H9 (cell line): ENCODE results near the gene GTF2E1. TPM values are rescaled to one million over a fixed set of nuclear protein-coding genes. Genes with fewer than 3 reads are reported as not detected.
A peak's percentile ranks its signal among the peaks of the same experiment; 100 is the strongest.

ENCODE experiments used
- DNase-seq: peaks from one replicate; pipeline ENCODE4 v3.0.0-alpha.2; 2017
- H2AFZ ChIP-seq: one replicate; pipeline ENCODE4 v1.6.1; 2013; ENCODE audit warnings: mild to moderate bottlenecking, low read length, control low read depth, moderate library complexity
- H2AK5ac ChIP-seq: 2 replicates; pipeline ENCODE4 v1.6.1; 2013; ENCODE audit warnings: low read length, control low read depth, mixed read lengths; ENCODE audit not compliant: insufficient read length
- H2BK120ac ChIP-seq: one replicate; pipeline ENCODE4 v1.6.1; 2013; ENCODE audit warnings: low read depth, mild to moderate bottlenecking, low read length, control low read depth, inconsistent platforms; ENCODE audit not compliant: poor library complexity, severe bottlenecking
- H2BK12ac ChIP-seq: 2 replicates; pipeline ENCODE4 v1.6.1; 2013; ENCODE audit warnings: low read length, control low read depth, mixed read lengths, low read depth; ENCODE audit not compliant: insufficient read length
- H2BK15ac ChIP-seq: 2 replicates; pipeline ENCODE4 v1.6.1; 2013; ENCODE audit warnings: low read depth, low read length, control low read depth
- H2BK20ac ChIP-seq: one replicate; pipeline ENCODE4 v1.6.1; 2013; ENCODE audit warnings: low read depth, mild to moderate bottlenecking, low read length, control low read depth, inconsistent platforms; ENCODE audit not compliant: poor library complexity, severe bottlenecking
- H2BK5ac ChIP-seq: 2 replicates; pipeline ENCODE4 v1.6.1; 2013; ENCODE audit warnings: low read length, control low read depth, mixed read lengths; ENCODE audit not compliant: insufficient read length
- H3K14ac ChIP-seq: 2 replicates; pipeline ENCODE4 v1.6.1; 2013; ENCODE audit warnings: low read length, control low read depth; ENCODE audit not compliant: insufficient read depth
- H3K18ac ChIP-seq: 2 replicates; pipeline ENCODE4 v1.6.1; 2013; ENCODE audit warnings: low read depth, mild to moderate bottlenecking, mixed read lengths, low read length, control low read depth; ENCODE audit not compliant: insufficient read length
- H3K23ac ChIP-seq: 2 replicates; pipeline ENCODE4 v1.6.1; 2013; ENCODE audit warnings: low read length, control low read depth, mixed read lengths, low read depth; ENCODE audit not compliant: insufficient read length
- H3K23me2 ChIP-seq: 2 replicates; pipeline ENCODE4 v1.6.1; 2013; ENCODE audit warnings: low read depth, mild to moderate bottlenecking, mixed read lengths, low read length, control low read depth; ENCODE audit not compliant: insufficient read length, poor library complexity, severe bottlenecking
- H3K27ac ChIP-seq: 2 replicates; pipeline ENCODE4 v1.5.1; 2013; ENCODE audit warnings: low read length, control low read depth, mixed read lengths, low read depth; ENCODE audit not compliant: insufficient read length
- H3K27me3 ChIP-seq: 2 replicates; pipeline ENCODE4 v1.6.1; 2013; ENCODE audit warnings: low read length, control low read depth, inconsistent platforms; ENCODE audit not compliant: insufficient read depth
- H3K4ac ChIP-seq: 2 replicates; pipeline ENCODE4 v1.6.1; 2013; ENCODE audit warnings: low read depth, mild to moderate bottlenecking, control low read depth, inconsistent platforms, low read length, moderate library complexity
- H3K4me1 ChIP-seq: 2 replicates; pipeline ENCODE4 v1.6.1; 2013; ENCODE audit warnings: low read length, control low read depth, inconsistent platforms; ENCODE audit not compliant: insufficient read depth
- H3K4me2 ChIP-seq: 2 replicates; pipeline ENCODE4 v1.6.1; 2013; ENCODE audit warnings: low read length, control low read depth, mixed read lengths; ENCODE audit not compliant: insufficient read length, insufficient read depth
- H3K56ac ChIP-seq: 2 replicates; pipeline ENCODE4 v1.6.1; 2013; ENCODE audit warnings: low read depth, mild to moderate bottlenecking, mixed read lengths, low read length, control low read depth; ENCODE audit not compliant: insufficient read length
- H3K79me1 ChIP-seq: 2 replicates; pipeline ENCODE4 v1.6.1; 2013; ENCODE audit warnings: low read depth, mild to moderate bottlenecking, moderate library complexity, low read length, control low read depth, inconsistent platforms; ENCODE audit not compliant: insufficient read depth, poor library complexity, severe bottlenecking
- H3K79me2 ChIP-seq: 2 replicates; pipeline ENCODE4 v1.6.1; 2013; ENCODE audit warnings: low read length, control low read depth, inconsistent platforms; ENCODE audit not compliant: insufficient read depth
- H3K9ac ChIP-seq: 2 replicates; pipeline ENCODE4 v1.6.1; 2013; ENCODE audit warnings: low read length, control low read depth, mixed read lengths; ENCODE audit not compliant: insufficient read length; ENCODE audit errors: extremely low read depth
- H3K9me3 ChIP-seq: one replicate; pipeline ENCODE4 v1.6.1; 2013; ENCODE audit warnings: low read depth, low read length, inconsistent platforms; ENCODE audit not compliant: control insufficient read depth
- H3T11ph ChIP-seq: one replicate; pipeline ENCODE4 v1.6.1; 2013; ENCODE audit warnings: mild to moderate bottlenecking, low read length, control low read depth, inconsistent platforms
- H4K20me1 ChIP-seq: one replicate; pipeline ENCODE4 v1.6.1; 2013; ENCODE audit not compliant: control insufficient read depth, insufficient read length, insufficient read depth
- H4K5ac ChIP-seq: 2 replicates; pipeline ENCODE4 v1.6.1; 2013; ENCODE audit warnings: low read depth, mild to moderate bottlenecking, mixed read lengths, low read length, control low read depth; ENCODE audit not compliant: insufficient read length
- H4K8ac ChIP-seq: replicated peaks from 2 replicates; pipeline ENCODE4 v1.6.1; 2013; ENCODE audit warnings: low read length, control low read depth, mixed read lengths, low read depth; ENCODE audit not compliant: insufficient read length
- H4K91ac ChIP-seq: 2 replicates; pipeline ENCODE4 v1.6.1; 2013; ENCODE audit warnings: low read depth, mild to moderate bottlenecking, moderate library complexity, mixed read lengths, low read length, control low read depth; ENCODE audit not compliant: insufficient read length
- H3K27ac Mint-ChIP-seq, 3 experiments: 2 replicates in 2 of 3; 3 replicates in 1 of 3; pipeline ENCODE4 v1.8.0; 2020 to 2021; ENCODE audit warnings: mixed read lengths in 3 of 3, mild to moderate bottlenecking in 1 of 3, moderate library complexity in 1 of 3
- H3K27me3 Mint-ChIP-seq: 2 replicates; pipeline ENCODE4 v1.8.0; 2021; ENCODE audit warnings: low read depth, mild to moderate bottlenecking, moderate library complexity, mixed read lengths
- H3K36me3 Mint-ChIP-seq, 3 experiments: 2 replicates in 2 of 3; 3 replicates in 1 of 3; pipeline ENCODE4 v1.8.0; 2020 to 2021; ENCODE audit warnings: low read depth in 3 of 3, mixed read lengths in 3 of 3; ENCODE audit not compliant: insufficient read depth in 1 of 3
- H3K4me1 Mint-ChIP-seq, 2 experiments: 2 replicates each; pipeline ENCODE4 v1.8.0; 2020; ENCODE audit warnings: mixed read lengths in 2 of 2
- H3K4me3 Mint-ChIP-seq, 2 experiments: 2 replicates in 1 of 2; 3 replicates in 1 of 2; pipeline ENCODE4 v1.8.0; 2020 to 2021; ENCODE audit warnings: mild to moderate bottlenecking in 2 of 2, mixed read lengths in 2 of 2, moderate library complexity in 1 of 2
- H3K9me3 Mint-ChIP-seq, 2 experiments: 2 replicates in 1 of 2; 3 replicates in 1 of 2; pipeline ENCODE4 v1.8.0; 2020; ENCODE audit warnings: mild to moderate bottlenecking in 2 of 2, mixed read lengths in 2 of 2, moderate library complexity in 1 of 2
- CTCF ChIP-seq: fragments of 200-600 bp; sonication (generic); conservative IDR thresholded peaks from 3 replicates; pipeline ENCODE4 v1.8.0; 2021; ENCODE audit warnings: antibody characterized with exemption, mild to moderate bottlenecking
- WGBS: extraction: QIAGEN DNeasy Blood & Tissue Kit; methylation state at CpG from one replicate; pipeline ENCODE4 v1.1.7; 2013; ENCODE audit warnings: missing lambda C conversion rate, low lambda C conversion rate, mixed read lengths; ENCODE audit not compliant: insufficient read length; ENCODE audit errors: extremely low coverage; 5-methylcytosine and 5-hydroxymethylcytosine counted together
- long read RNA-seq: library from polyadenylated mRNA; unstranded; transcript quantifications from one replicate; pipeline ENCODE4 v2.0.0, GENCODE V29; 2020
- total RNA-seq: library from RNA; stranded (reverse); gene quantifications from 2 replicates; pipeline ENCODE4 v1.2.1, GENCODE V29; 2021

The GTF2E1 gene
- total RNA-seq: 88.8 and 92.0 TPM in 2 replicates
- long read RNA-seq, transcript GTF2E1-201 (5 exons, 3,012 nt): major isoform, 438 of 501 reads
- long read RNA-seq, partial matches to known transcripts: 29 of 501 reads
- long read RNA-seq, other reads (novel, unspliced or antisense): 33 of 501 reads

GRCh38 chr3:120742198-120742848 is at the start of gene GTF2E1, which contains the start of gene RABL3:
Gene GTF2E1, plus strand, starts transcription at chr3:120742744. Its CDS starts 7,809 bp downstream, at chr3:120750553.
Gene RABL3, minus strand, starts transcription at chr3:120742516. Its CDS starts 9 bp downstream, at chr3:120742507.
- Histone ChIP-seq H2BK15ac (no peak within 1 kb of the TSS), H2AFZ (no peak within 1 kb of the TSS), H2AK5ac (no peak within 1 kb of the TSS), H3K79me1 (peaks cover 9% of the 10 kb centered on the region), H3K27ac (peak within 1 kb of the TSS; percentile 55), H3K9ac (peak within 1 kb of the TSS; percentile 99), H2BK12ac (no peak within 1 kb of the TSS), H3K9me3 (no peaks in the 10 kb centered on the region), H3K18ac (peak within 1 kb of the TSS; percentile 92), H2BK5ac (peak within 1 kb of the TSS; percentile 69), H3K23ac (no peak within 1 kb of the TSS), H4K5ac (no peak within 1 kb of the TSS), H3K79me2 (peaks cover 30% of the 10 kb centered on the region; the same call in 1 of the 2 replicates), H3K4ac (no peak within 1 kb of the TSS), H3K14ac (peak within 1 kb of the TSS; percentile 94), H2BK20ac (no peak within 1 kb of the TSS), H3T11ph (no peak within 1 kb of the TSS), H4K91ac (no peak within 1 kb of the TSS), H2BK120ac (no peak within 1 kb of the TSS), H3K4me1 (no peaks in the 10 kb centered on the region), H3K27me3 (no peaks in the 10 kb centered on the region), H3K56ac (peak within 1 kb of the TSS; percentile 3), H3K4me2 (peak within 1 kb of the TSS; percentile 98), H4K20me1 (no peaks in the 10 kb centered on the region), H4K8ac (no peak within 1 kb of the TSS), H3K23me2 (peaks cover 9% of the 10 kb centered on the region)
- no CpG with 5 or more reads among the region's 39 CpGs for WGBS
- Mint-ChIP-seq H3K9me3 (peaks cover 18 to 22% of the 10 kb centered on the region in 2 experiments), H3K4me3 (peak within 1 kb of the TSS; percentile 86 to 96), H3K36me3 (peaks cover 37 to 41% (median 38%) of the 10 kb centered on the region in 3 experiments), H3K27me3 (no peaks in the 10 kb centered on the region), H3K4me1 (peaks cover 24 to 27% of the 10 kb centered on the region in 2 experiments), H3K27ac (peak within 1 kb of the TSS; percentile 99 to 100 (median 99))
- TF ChIP-seq CTCF: no peak
- DNase-seq: peak; percentile 99
